Measurements from ENCODE around the gene MCF2L2. TPM values are rescaled to one million over a fixed set of nuclear protein-coding genes. Genes with fewer than 3 reads are reported as not detected.
A peak's percentile ranks its signal among the peaks of the same experiment; 100 is the strongest.

MCF2L2 gene
- total and polyA plus RNA-seq, 2 donors from 2014 or later, result 0.32 to 1.7 TPM

DNA sequence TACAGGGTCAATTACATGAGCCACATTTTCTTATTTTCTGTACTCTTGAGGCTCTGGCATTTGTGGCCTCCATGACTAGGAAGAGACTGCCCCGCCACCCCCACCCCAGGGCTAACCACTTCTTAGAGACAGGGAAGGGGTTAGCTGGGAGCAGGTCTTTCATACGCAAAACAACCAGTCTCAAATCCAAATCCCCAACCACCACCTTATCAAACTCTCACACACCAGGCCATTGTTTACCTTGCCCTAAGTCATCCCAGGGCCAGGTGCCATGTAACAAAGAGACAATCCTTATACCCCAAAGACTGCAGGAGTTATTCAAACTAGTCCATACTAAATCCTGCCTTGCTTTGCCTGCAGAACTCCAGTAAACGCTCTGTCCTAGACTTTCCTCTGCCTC is 97.5 kb downstream of the MCF2L2 start:
- H3K9ac ChIP-seq (ENCODE audit: low read length in 3 of 3), result no peak overlapping the region
- TF ChIP-seq, protein P1, sequence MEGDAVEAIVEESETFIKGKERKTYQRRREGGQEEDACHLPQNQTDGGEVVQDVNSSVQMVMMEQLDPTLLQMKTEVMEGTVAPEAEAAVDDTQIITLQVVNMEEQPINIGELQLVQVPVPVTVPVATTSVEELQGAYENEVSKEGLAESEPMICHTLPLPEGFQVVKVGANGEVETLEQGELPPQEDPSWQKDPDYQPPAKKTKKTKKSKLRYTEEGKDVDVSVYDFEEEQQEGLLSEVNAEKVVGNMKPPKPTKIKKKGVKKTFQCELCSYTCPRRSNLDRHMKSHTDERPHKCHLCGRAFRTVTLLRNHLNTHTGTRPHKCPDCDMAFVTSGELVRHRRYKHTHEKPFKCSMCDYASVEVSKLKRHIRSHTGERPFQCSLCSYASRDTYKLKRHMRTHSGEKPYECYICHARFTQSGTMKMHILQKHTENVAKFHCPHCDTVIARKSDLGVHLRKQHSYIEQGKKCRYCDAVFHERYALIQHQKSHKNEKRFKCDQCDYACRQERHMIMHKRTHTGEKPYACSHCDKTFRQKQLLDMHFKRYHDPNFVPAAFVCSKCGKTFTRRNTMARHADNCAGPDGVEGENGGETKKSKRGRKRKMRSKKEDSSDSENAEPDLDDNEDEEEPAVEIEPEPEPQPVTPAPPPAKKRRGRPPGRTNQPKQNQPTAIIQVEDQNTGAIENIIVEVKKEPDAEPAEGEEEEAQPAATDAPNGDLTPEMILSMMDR (IDR thresholded peaks at IDR 0.05; ENCODE audit: borderline replicate concordance, extremely low read depth, insufficient read depth), result no peak
- H3K27me3 ChIP-seq (ENCODE audit: control insufficient read depth, insufficient read depth, low read length), result no peaks in the 10 kb centered on the region
- H3K9me3 ChIP-seq (ENCODE audit: control insufficient read depth in 2 of 3, insufficient read depth in 1 of 3, low read length in 3 of 3), result no peaks in the 10 kb centered on the region
- DNase-seq, result no peak
- no peak overlapping the region for H3K4me3 ChIP-seq (ENCODE audit: low read length in 3 of 3)
- H3K4me1 ChIP-seq (ENCODE audit: control insufficient read depth in 2 of 3, insufficient read depth in 2 of 3, low read depth in 1 of 3, low read length in 3 of 3), result no peaks in the 10 kb centered on the region
- no peak for FAIRE-seq
- intact Hi-C loops (cut with DNase I), result no loop called here
- H3K36me3 ChIP-seq (ENCODE audit: control insufficient read depth in 2 of 3, insufficient read depth in 3 of 3, low read length in 3 of 3), result no peaks in the 10 kb centered on the region
- H3K27ac ChIP-seq (ENCODE audit: low read depth in 2 of 2, low read length in 2 of 2), result no peak overlapping the region

DNA sequence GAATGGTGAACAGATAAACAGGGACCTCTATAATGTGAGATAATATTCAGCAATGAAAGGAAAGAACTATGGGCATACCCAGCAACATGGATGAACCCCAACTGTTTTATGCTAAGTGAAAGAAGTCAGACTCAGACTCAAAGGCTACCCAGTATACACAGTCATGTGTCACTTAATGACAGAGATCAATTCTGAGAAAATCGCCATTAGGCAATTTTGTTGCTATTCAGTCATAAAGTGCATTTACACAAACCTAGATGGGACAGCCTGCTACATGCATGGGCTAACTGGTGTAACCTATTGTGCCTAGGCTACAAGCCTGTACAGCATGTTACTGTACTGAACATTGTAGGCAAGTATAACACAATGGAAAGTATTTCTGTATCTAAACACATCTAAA is 98.9 kb downstream of the MCF2L2 start:
- Histone ChIP-seq H3K9me3 (ENCODE audit: control insufficient read depth in 2 of 3, insufficient read depth in 1 of 3, low read length in 3 of 3) (no peaks in the 10 kb centered on the region), H3K27me3 (ENCODE audit: control insufficient read depth, insufficient read depth, low read length) (no peaks in the 10 kb centered on the region), H3K27ac (ENCODE audit: low read depth in 2 of 2, low read length in 2 of 2) (no peak overlapping the region), H3K36me3 (ENCODE audit: control insufficient read depth in 2 of 3, insufficient read depth in 3 of 3, low read length in 3 of 3) (no peaks in the 10 kb centered on the region), H3K4me1 (ENCODE audit: control insufficient read depth in 2 of 3, insufficient read depth in 2 of 3, low read depth in 1 of 3, low read length in 3 of 3) (no peaks in the 10 kb centered on the region), H3K4me3 (ENCODE audit: low read length in 3 of 3) (no peak overlapping the region), H3K9ac (ENCODE audit: low read length in 3 of 3) (no peak overlapping the region)
- no peak for FAIRE-seq
- DNase-seq, result no peak
- TF ChIP-seq, protein P1 (IDR thresholded peaks at IDR 0.05; ENCODE audit: borderline replicate concordance, extremely low read depth, insufficient read depth), result no peak
- intact Hi-C loops (cut with DNase I), result no loop called here

DNA sequence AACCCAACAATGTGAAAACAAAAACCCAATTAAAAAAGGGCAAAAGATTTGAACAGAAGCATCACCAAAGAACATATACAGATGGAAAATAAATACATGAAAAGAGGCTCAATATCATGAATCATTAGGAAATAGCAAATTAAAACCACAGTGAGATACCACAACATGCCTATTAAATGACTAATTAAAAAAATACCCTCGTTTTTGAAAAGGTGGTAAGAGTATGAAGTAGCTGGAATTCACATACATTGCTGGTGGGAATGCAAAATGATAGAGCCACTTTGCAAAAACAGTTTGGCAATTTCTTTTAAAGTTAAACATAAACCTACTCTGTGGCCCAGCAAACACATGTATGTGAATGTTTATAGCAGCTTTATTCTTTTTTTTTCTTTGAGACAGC is 99.6 kb downstream of the MCF2L2 start:
- Histone ChIP-seq H3K4me1 (ENCODE audit: control insufficient read depth in 2 of 3, insufficient read depth in 2 of 3, low read depth in 1 of 3, low read length in 3 of 3) (no peaks in the 10 kb centered on the region), H3K36me3 (ENCODE audit: control insufficient read depth in 2 of 3, insufficient read depth in 3 of 3, low read length in 3 of 3) (no peaks in the 10 kb centered on the region), H3K9me3 (ENCODE audit: control insufficient read depth in 2 of 3, insufficient read depth in 1 of 3, low read length in 3 of 3) (no peaks in the 10 kb centered on the region), H3K4me3 (ENCODE audit: low read length in 3 of 3) (no peak overlapping the region), H3K9ac (ENCODE audit: low read length in 3 of 3) (no peak overlapping the region), H3K27me3 (ENCODE audit: control insufficient read depth, insufficient read depth, low read length) (no peaks in the 10 kb centered on the region), H3K27ac (ENCODE audit: low read depth in 2 of 2, low read length in 2 of 2) (no peak overlapping the region)
- FAIRE-seq, result no peak
- peak in 1 of 5 donors; percentile 10 for DNase-seq
- TF ChIP-seq, protein P1 (IDR thresholded peaks at IDR 0.05; ENCODE audit: borderline replicate concordance, extremely low read depth, insufficient read depth), result no peak
- intact Hi-C loops (cut with DNase I), result no loop called here

DNA sequence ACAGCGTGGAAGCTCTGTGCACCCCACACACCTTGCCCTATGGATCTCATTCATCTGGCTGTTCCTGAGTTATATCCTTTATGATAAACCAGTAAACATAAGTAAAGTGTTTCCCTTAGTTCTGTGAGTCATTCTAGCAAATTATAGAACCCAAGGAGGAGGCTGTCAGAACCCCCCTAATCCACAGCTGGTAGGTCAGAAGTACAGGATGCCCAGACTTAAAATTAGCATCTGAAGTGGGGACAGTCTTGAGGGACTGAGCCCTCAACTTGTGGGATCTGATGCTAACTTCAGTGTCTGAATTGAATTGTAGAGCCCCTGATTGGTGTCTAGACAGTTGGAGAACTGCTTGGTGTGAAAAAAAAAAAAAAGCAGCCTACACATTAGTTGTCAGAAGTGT is 100.3 kb downstream of the MCF2L2 start:
- no peak overlapping the region for H3K27ac ChIP-seq (ENCODE audit: low read depth in 2 of 2, low read length in 2 of 2)
- DNase-seq, result no peak
- no peak overlapping the region for H3K4me3 ChIP-seq (ENCODE audit: low read length in 3 of 3)
- no peaks in the 10 kb centered on the region for H3K27me3 ChIP-seq (ENCODE audit: control insufficient read depth, insufficient read depth, low read length)
- H3K36me3 ChIP-seq (ENCODE audit: control insufficient read depth in 2 of 3, insufficient read depth in 3 of 3, low read length in 3 of 3), result no peaks in the 10 kb centered on the region
- no peaks in the 10 kb centered on the region for H3K4me1 ChIP-seq (ENCODE audit: control insufficient read depth in 2 of 3, insufficient read depth in 2 of 3, low read depth in 1 of 3, low read length in 3 of 3)
- FAIRE-seq, result no peak
- TF ChIP-seq, protein P1 (IDR thresholded peaks at IDR 0.05; ENCODE audit: borderline replicate concordance, extremely low read depth, insufficient read depth), result no peak
- H3K9me3 ChIP-seq (ENCODE audit: control insufficient read depth in 2 of 3, insufficient read depth in 1 of 3, low read length in 3 of 3), result no peaks in the 10 kb centered on the region
- no peak overlapping the region for H3K9ac ChIP-seq (ENCODE audit: low read length in 3 of 3)
- intact Hi-C loops (cut with DNase I), result no loop called here

Data from kidney (tissue), 14 donors.